GM18873 (cell line): ENCODE measurements around the gene MRPL28.

ENCODE experiments used
- ATAC-seq: cut with Tn5 transposase; IDR thresholded peaks from one replicate; pipeline ENCODE4 v1.9.1; 2021; ENCODE audit warnings: mild to moderate bottlenecking, moderate library complexity, moderate number of reproducible peaks; ENCODE audit not compliant: unreplicated experiment, low FRiP score

Gene MRPL28

DNA sequence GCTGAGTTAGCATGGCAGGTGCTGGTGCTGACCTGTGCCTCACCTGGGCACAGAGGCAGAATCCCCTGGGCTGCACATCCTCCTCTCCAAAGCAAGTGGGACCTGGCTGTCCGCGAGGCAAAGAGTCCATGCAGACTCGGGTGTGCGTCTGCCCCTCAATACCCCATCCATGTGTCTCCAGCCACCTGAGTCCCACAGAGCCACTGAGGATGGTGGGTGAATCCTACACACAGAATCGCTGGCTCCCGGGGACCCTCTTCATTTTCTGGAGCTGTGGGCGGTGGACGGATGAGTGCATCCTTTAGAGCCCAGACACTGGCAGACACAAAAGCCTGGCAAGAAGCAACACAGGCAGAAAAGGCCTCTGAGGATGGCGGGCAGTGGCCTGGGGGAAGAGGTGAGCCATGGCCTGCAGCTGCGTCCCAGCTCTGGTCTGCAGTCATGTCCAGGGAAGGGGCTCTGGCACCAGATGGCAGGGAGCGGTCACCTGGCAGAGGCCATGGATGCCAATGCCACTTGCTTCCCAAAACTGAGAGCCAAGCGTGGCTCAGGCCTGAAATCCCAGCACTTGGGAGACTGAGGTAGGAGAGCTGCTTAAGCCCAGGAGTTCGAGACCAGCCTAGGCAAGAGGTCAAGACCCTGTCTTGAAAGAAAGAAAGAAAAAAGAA is 47.7 kb downstream of the MRPL28 start:
- no peak for ATAC-seq

- no peak for ATAC-seq
Measured at GRCh38 chr16:321532-321931, 48.8 kb downstream of the MRPL28 start.

DNA sequence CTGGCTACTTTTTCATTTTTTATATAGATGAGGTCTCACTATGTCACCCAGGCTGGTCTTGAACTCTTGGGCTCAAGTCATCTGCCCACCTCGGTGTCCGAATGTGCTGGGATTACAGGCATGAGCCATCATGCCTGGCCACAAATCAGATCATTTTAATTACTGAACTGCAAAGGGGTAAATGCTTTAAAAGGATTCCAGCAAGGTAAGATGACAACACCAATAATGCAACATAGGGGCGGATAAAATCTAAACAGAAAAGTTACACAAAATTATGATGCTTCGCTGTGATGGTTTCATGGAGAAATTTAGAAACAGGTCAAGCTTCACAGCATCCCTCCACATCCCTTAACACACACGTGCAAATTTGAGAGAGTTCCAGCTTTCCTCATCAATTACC is 50.1 kb downstream of the MRPL28 start:
- no peak for ATAC-seq

- ATAC-seq = no peak
Measured at GRCh38 chr16:318628-319027, 51.7 kb downstream of the MRPL28 start.

DNA sequence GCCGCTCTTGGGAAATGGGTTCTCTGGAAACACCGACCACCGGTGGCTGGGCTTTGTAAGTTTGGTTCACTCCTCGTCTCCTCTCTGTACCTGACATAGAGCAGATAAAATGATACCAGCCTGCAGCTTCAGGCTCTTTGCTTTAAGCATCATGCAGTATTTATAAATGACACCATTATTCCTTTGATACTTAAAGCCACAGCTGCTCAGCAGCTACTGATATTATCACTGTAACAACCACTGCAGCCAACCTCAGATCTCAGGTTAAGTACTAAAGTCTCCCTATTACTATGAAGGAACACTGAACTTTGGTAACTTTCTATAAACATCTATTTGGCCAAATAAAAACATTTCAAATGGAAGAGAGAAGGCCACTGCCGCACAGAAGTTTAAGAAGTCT is 52.8 kb downstream of the MRPL28 start:
- no peak for ATAC-seq
